CD8-positive, alpha-beta memory T cell (primary cell): Measurements from ENCODE around the gene SNF8. TPM values are rescaled to one million over a fixed set of nuclear protein-coding genes. Genes with fewer than 3 reads are reported as not detected.

Source experiments
- CTCF ChIA-PET: fragments of 350-600 bp; sonication (Branson Sonifier 250); formaldehyde crosslinking; loops from one replicate; lab custom pipeline; 2021; ENCODE audit warnings: antibody characterized with exemption; lab: Charles Lee
- POLR2A ChIA-PET: fragments of 350-600 bp; sonication (Branson Sonifier 250); formaldehyde crosslinking; loops from one replicate; lab custom pipeline; 2021; ENCODE audit warnings: antibody characterized with exemption; lab: Charles Lee
- DNase-seq, 5 donors: peaks; one replicate each; pipeline versions ENCODE4 v3.0.0 to v3.0.0-alpha.2; 2020 to 2022; ENCODE audit warnings: mixed read lengths in 1 of 5
- H3K27ac ChIP-seq: one replicate; pipeline ENCODE4 v1.7.0; 2013; ENCODE audit warnings: low read depth, mild to moderate bottlenecking, low read length, moderate library complexity
- H3K27me3 ChIP-seq: 2 replicates; pipeline ENCODE4 v1.7.0; 2013; ENCODE audit warnings: low read length, mild to moderate bottlenecking; ENCODE audit not compliant: insufficient read depth, poor library complexity, severe bottlenecking
- H3K36me3 ChIP-seq: 2 replicates; pipeline ENCODE4 v1.7.0; 2013; ENCODE audit warnings: mild to moderate bottlenecking, low read length, moderate library complexity; ENCODE audit not compliant: insufficient read depth
- H3K4me1 ChIP-seq: 2 replicates; pipeline ENCODE4 v1.7.0; 2013; ENCODE audit warnings: mild to moderate bottlenecking, low read length, moderate library complexity; ENCODE audit not compliant: insufficient read depth
- H3K4me3 ChIP-seq: 2 replicates; pipeline ENCODE4 v1.7.0; 2013; ENCODE audit warnings: mild to moderate bottlenecking, low read length
- H3K9me3 ChIP-seq: 2 replicates; pipeline ENCODE4 v1.7.0; 2013; ENCODE audit warnings: mild to moderate bottlenecking, low read length
- H3K27ac Mint-ChIP-seq, 8 donors: one replicate each; pipeline ENCODE4 v1.8.0; 2020 to 2021; ENCODE audit warnings: mixed read lengths in 8 of 8, mild to moderate bottlenecking in 6 of 8, inconsistent platforms in 3 of 8, moderate library complexity in 3 of 8
- H3K27me3 Mint-ChIP-seq, 2 donors: one replicate each; pipeline ENCODE4 v1.8.0; 2020 to 2021; ENCODE audit warnings: mixed read lengths in 2 of 2, mild to moderate bottlenecking in 1 of 2, moderate library complexity in 1 of 2
- H3K36me3 Mint-ChIP-seq, 3 donors: one replicate each; pipeline ENCODE4 v1.8.0; 2020 to 2021; ENCODE audit warnings: mixed read lengths in 3 of 3, inconsistent platforms in 1 of 3, mild to moderate bottlenecking in 1 of 3
- H3K4me1 Mint-ChIP-seq, 3 donors: one replicate each; pipeline ENCODE4 v1.8.0; 2020 to 2021; ENCODE audit warnings: mixed read lengths in 3 of 3, inconsistent platforms in 1 of 3, mild to moderate bottlenecking in 1 of 3
- H3K4me3 Mint-ChIP-seq, 7 donors: one replicate each; pipeline ENCODE4 v1.8.0; 2020 to 2021; ENCODE audit warnings: mixed read lengths in 7 of 7, mild to moderate bottlenecking in 6 of 7, moderate library complexity in 4 of 7, inconsistent platforms in 2 of 7
- H3K9me3 Mint-ChIP-seq, 5 donors: one replicate each; pipeline ENCODE4 v1.8.0; 2020 to 2022; ENCODE audit warnings: mixed read lengths in 5 of 5, mild to moderate bottlenecking in 3 of 5, moderate library complexity in 2 of 5, inconsistent platforms in 1 of 5
- polyA plus RNA-seq: library from polyadenylated mRNA; unstranded; fragments of 300-500 nt; fragmentation: Illumina TruSeq; gene quantifications from one replicate; pipeline ENCODE4 v1.2.3, GENCODE V29; 2021
- total RNA-seq, 2 experiments: library from RNA; stranded (reverse); gene quantifications; one replicate each; pipeline ENCODE4 v1.2.3, GENCODE V29; 2021

SNF8 gene
- total and polyA plus RNA-seq, 3 experiments from 2014 or later: 113 to 161 (median 151) TPM

DNA sequence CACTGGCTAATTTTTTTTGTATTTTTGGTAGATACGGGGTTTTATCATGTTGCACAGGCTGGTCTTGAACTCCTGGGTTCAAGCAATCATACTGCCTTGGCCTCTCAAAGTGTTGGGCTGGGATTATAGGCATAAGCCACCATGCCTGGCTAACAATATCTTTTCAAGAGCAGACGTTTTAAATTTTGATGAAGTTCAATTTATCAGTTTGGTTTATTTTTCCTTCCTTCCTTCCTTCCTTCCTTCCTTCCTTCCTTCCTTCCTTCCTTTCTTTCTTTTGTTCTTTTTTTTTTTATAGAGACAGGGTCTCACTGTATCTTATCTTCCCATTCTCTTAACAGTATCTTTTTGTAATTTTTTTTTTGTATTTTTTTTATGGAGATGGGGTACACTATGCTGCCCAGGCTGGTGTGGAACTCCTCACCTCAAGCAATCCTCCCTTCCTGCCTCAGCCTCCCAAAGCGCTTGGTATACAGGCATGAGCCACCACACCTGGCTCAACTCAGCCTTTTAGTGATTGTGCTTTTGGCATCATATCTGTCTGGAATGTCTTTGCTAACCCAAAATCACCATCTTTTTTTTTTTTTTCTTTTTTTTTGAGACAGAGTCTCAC lies 37.4 kb upstream of the SNF8 start:
- no peaks in the 10 kb centered on the region for H3K9me3 ChIP-seq
- ChIA-PET POLR2A (no interaction called here), CTCF (no interaction called here)
- H3K27ac Mint-ChIP-seq: no peak overlapping the region
- no peaks in the 10 kb centered on the region for H3K27me3 ChIP-seq
- peaks cover 1 to 7% (median 4%) of the 10 kb centered on the region in 5 donors for H3K9me3 Mint-ChIP-seq
- no peak overlapping the region for H3K27ac ChIP-seq
- peaks cover 9 to 16% of the 10 kb centered on the region in 2 donors for H3K27me3 Mint-ChIP-seq
- no peak overlapping the region for H3K4me3 ChIP-seq
- no peak for DNase-seq
- no peak overlapping the region for H3K4me3 Mint-ChIP-seq
- H3K4me1 Mint-ChIP-seq: no peaks in the 10 kb centered on the region
- no peaks in the 10 kb centered on the region for H3K36me3 ChIP-seq
- H3K36me3 Mint-ChIP-seq: peaks cover 0 to 4% (median 0%) of the 10 kb centered on the region in 3 donors
- H3K4me1 ChIP-seq: no peaks in the 10 kb centered on the region

DNA sequence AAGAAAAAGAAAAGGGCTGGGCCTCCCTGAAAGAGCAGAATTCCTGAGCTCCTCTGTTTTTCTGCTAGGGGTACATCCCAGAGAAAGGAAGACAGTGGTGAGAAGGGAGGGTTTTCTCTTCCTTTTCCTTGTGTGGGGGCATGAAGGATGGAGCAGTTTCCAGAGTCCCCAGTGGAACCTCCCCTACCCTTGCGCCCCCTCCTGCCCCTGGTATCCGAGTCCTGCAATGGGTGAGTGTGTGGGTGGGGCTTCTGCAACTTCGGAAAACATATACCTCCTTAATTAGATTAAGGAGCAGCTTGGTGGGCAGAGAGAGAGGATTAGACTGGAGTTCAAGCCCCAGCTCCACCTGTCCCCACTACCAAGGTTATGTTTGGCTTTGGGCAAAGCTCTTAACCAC lies 29.2 kb upstream of the SNF8 start:
- Mint-ChIP-seq H3K36me3 (no peaks in the 10 kb centered on the region), H3K4me1 (no peaks in the 10 kb centered on the region), H3K27ac (no peak overlapping the region), H3K9me3 (no peaks in the 10 kb centered on the region), H3K4me3 (no peak overlapping the region), H3K27me3 (peaks cover 21 to 40% of the 10 kb centered on the region in 2 donors)
- Histone ChIP-seq H3K9me3 (no peaks in the 10 kb centered on the region), H3K4me3 (no peak overlapping the region), H3K27me3 (peaks cover 4% of the 10 kb centered on the region), H3K4me1 (no peaks in the 10 kb centered on the region), H3K36me3 (no peaks in the 10 kb centered on the region), H3K27ac (no peak overlapping the region)
- ChIA-PET POLR2A (no interaction called here), CTCF (no interaction called here)
- DNase-seq: no peak

DNA sequence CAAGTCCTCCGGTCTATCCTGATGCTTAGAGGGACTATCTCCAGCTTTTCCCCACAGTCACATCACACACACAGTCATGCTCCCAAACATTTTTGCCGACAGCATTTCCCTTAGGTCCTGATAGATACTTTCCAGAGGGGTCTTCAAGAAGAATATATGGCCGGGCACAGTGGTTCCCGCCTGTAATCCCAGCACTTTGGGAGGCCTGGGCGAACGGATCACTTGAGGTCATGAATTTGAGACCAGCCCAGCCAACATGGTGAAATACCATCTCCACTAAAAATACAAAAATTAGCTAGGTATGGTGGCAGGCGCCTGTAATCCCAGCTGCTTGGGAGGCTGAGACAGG lies 28.1 kb upstream of the SNF8 start:
- Histone ChIP-seq H3K27me3 (peaks cover 4% of the 10 kb centered on the region), H3K9me3 (no peaks in the 10 kb centered on the region), H3K36me3 (no peaks in the 10 kb centered on the region), H3K4me1 (no peaks in the 10 kb centered on the region), H3K4me3 (no peak overlapping the region), H3K27ac (peak overlapping the region; percentile 16)
- no peak for DNase-seq
- peaks cover 24 to 47% of the 10 kb centered on the region in 2 donors for H3K27me3 Mint-ChIP-seq
- H3K9me3 Mint-ChIP-seq: no peaks in the 10 kb centered on the region
- ChIA-PET CTCF (interaction anchor here (1.0 kb wide), 1 partner anchor 12 kb away, joined by 3 read pairs; no protein-coding TSS in a partner anchor), POLR2A (no interaction called here)
- H3K36me3 Mint-ChIP-seq: no peaks in the 10 kb centered on the region
- no peaks in the 10 kb centered on the region for H3K4me1 Mint-ChIP-seq
- no peak overlapping the region for H3K27ac Mint-ChIP-seq
- H3K4me3 Mint-ChIP-seq: no peak overlapping the region

GRCh38 chr17:48970865-48971687 lies 26.4 kb upstream of the SNF8 start:
- no peak for DNase-seq
- POLR2A ChIA-PET: no interaction called here
- H3K4me1 Mint-ChIP-seq: no peaks in the 10 kb centered on the region
- H3K4me3 Mint-ChIP-seq: no peak overlapping the region
- CTCF ChIA-PET: no interaction called here
- H3K36me3 Mint-ChIP-seq: no peaks in the 10 kb centered on the region
- H3K27me3 Mint-ChIP-seq: peaks cover 31 to 53% of the 10 kb centered on the region in 2 donors
- no peaks in the 10 kb centered on the region for H3K9me3 Mint-ChIP-seq
- peak overlapping the region in 1 of 8 donors; percentile 16 for H3K27ac Mint-ChIP-seq
- Histone ChIP-seq H3K4me1 (no peaks in the 10 kb centered on the region), H3K36me3 (no peaks in the 10 kb centered on the region), H3K27me3 (peaks cover 4% of the 10 kb centered on the region), H3K4me3 (no peak overlapping the region), H3K9me3 (no peaks in the 10 kb centered on the region), H3K27ac (no peak overlapping the region)

GRCh38 chr17:48970224-48970623 lies 25.6 kb upstream of the SNF8 start:
- Histone ChIP-seq H3K27ac (no peak overlapping the region), H3K27me3 (peaks cover 4% of the 10 kb centered on the region), H3K9me3 (no peaks in the 10 kb centered on the region), H3K36me3 (no peaks in the 10 kb centered on the region), H3K4me1 (no peaks in the 10 kb centered on the region), H3K4me3 (no peak overlapping the region)
- H3K4me1 Mint-ChIP-seq: no peaks in the 10 kb centered on the region
- DNase-seq: no peak
- ChIA-PET CTCF (no interaction called here), POLR2A (no interaction called here)
- peaks cover 35 to 57% of the 10 kb centered on the region in 2 donors for H3K27me3 Mint-ChIP-seq
- peak overlapping the region in 1 of 8 donors; percentile 16 for H3K27ac Mint-ChIP-seq
- no peaks in the 10 kb centered on the region for H3K9me3 Mint-ChIP-seq
- no peak overlapping the region for H3K4me3 Mint-ChIP-seq
- H3K36me3 Mint-ChIP-seq: no peaks in the 10 kb centered on the region

DNA sequence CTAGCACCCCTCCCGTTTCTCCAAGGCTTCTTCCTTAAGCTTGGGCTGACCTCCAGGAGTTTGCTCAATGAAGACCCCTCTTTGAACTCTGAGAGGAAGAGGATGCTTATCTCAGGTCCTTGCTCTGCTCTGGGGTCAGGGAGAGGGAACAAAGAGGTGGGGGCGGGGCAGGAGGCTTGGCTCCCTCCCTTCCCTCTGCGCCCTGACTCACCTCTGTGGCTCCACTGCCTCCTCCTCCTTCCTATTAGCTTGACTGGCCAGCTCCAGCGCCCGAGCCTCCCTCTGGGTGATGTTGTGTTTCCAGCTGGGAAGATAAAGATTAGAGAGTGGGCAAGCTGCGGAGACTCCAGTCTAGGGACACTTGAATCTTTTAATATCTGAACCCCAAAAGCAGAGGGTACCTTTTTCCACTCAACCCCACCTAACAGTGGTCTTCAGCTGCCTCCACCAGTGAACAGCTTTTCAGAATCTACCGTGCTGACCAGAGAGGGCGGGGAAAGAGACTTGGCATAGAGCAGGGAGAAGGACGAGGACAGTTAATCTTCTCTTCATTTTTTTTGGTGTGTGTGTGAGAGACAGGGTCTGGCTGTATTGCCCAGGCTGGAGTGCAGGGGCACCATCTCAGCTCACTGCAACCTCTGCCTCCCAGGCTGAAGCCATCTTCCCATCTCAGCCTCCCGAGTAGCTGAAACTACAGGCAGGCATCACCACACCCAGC lies 17.0 kb upstream of the SNF8 start:
- Mint-ChIP-seq H3K27ac (no peak overlapping the region), H3K9me3 (no peaks in the 10 kb centered on the region), H3K27me3 (peaks cover 31 to 42% of the 10 kb centered on the region in 2 donors), H3K36me3 (no peaks in the 10 kb centered on the region), H3K4me1 (peaks cover 3 to 4% (median 4%) of the 10 kb centered on the region in 3 donors), H3K4me3 (no peak overlapping the region)
- no peak for DNase-seq
- ChIA-PET POLR2A (no interaction called here), CTCF (no interaction called here)
- Histone ChIP-seq H3K9me3 (no peaks in the 10 kb centered on the region), H3K27ac (no peak overlapping the region), H3K4me3 (no peak overlapping the region), H3K27me3 (peaks cover 4% of the 10 kb centered on the region), H3K4me1 (no peaks in the 10 kb centered on the region), H3K36me3 (no peaks in the 10 kb centered on the region)

DNA sequence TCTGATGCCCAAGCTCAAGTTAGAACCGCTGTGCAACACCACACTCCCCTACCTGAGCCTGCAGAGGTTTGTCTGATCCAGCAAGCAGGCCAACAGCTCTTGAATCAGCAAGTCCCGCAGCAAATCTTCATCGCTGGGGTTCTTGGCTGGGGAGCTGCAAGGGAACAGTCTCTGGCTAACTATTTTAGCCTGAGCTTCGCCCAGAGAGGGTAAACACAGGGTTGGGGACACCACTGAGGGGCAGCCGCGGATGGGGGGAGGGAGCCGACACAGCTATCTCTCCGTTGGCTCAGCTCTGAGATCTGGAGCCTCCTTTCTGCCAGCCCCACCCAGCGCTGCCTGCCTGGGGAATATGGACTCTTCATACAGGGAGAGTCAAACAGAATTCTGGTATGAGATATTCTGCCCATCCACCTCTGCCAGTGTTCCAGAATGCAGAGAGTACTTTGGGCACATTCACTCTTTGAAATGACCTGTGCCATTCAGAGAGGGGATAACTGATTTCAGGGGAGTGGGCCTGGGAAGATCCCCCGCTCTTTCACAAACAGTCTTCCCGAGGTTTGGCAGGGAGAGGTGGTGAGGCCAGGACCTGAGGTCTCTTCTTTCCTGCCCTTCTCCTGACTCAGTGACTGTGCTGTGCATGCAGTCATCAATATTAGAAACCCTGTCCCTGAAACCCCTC lies 16.3 kb upstream of the SNF8 start:
- Mint-ChIP-seq H3K27ac (peak overlapping the region in 1 of 8 donors; percentile 50), H3K4me3 (no peak overlapping the region), H3K9me3 (no peaks in the 10 kb centered on the region), H3K27me3 (peaks cover 29 to 45% of the 10 kb centered on the region in 2 donors), H3K36me3 (no peaks in the 10 kb centered on the region), H3K4me1 (peaks cover 6% of the 10 kb centered on the region in 3 donors)
- H3K4me1 ChIP-seq: no peaks in the 10 kb centered on the region
- ChIA-PET POLR2A (no interaction called here), CTCF (interaction anchor here (1.2 kb wide), 1 partner anchor 12 kb away, joined by 3 read pairs; no protein-coding TSS in a partner anchor)
- no peak for DNase-seq
- no peak overlapping the region for H3K27ac ChIP-seq
- no peaks in the 10 kb centered on the region for H3K36me3 ChIP-seq
- H3K9me3 ChIP-seq: no peaks in the 10 kb centered on the region
- peaks cover 4% of the 10 kb centered on the region for H3K27me3 ChIP-seq
- H3K4me3 ChIP-seq: no peak overlapping the region
